ENCODE measurements around the gene SLC26A11.

Gene SLC26A11

GRCh38 chr17:80287038-80287437 is 66.8 kb downstream of the SLC26A11 start:
- TF ChIP-seq, protein P1, sequence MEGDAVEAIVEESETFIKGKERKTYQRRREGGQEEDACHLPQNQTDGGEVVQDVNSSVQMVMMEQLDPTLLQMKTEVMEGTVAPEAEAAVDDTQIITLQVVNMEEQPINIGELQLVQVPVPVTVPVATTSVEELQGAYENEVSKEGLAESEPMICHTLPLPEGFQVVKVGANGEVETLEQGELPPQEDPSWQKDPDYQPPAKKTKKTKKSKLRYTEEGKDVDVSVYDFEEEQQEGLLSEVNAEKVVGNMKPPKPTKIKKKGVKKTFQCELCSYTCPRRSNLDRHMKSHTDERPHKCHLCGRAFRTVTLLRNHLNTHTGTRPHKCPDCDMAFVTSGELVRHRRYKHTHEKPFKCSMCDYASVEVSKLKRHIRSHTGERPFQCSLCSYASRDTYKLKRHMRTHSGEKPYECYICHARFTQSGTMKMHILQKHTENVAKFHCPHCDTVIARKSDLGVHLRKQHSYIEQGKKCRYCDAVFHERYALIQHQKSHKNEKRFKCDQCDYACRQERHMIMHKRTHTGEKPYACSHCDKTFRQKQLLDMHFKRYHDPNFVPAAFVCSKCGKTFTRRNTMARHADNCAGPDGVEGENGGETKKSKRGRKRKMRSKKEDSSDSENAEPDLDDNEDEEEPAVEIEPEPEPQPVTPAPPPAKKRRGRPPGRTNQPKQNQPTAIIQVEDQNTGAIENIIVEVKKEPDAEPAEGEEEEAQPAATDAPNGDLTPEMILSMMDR (IDR thresholded peaks at IDR 0.05; ENCODE audit: extremely low read depth, missing control alignments), result no peak
- no peak for DNase-seq (ENCODE audit: low spot score)

GRCh38 chr17:80287806-80288567 is 67.8 kb downstream of the SLC26A11 start:
- no peak for DNase-seq (ENCODE audit: low spot score)

GRCh38 chr17:80289616-80290015 is 69.4 kb downstream of the SLC26A11 start:
- DNase-seq (ENCODE audit: low spot score), result no peak
- TF ChIP-seq, protein P1 (IDR thresholded peaks at IDR 0.05; ENCODE audit: extremely low read depth, missing control alignments), result no peak

More at GRCh38 chr17:80287806-80288567, 67.8 kb downstream of the SLC26A11 start:
- TF ChIP-seq, protein P1 (IDR thresholded peaks at IDR 0.05; ENCODE audit: extremely low read depth, missing control alignments), result no peak

- no peak for DNase-seq (ENCODE audit: low spot score)
- TF ChIP-seq, protein P1 (IDR thresholded peaks at IDR 0.05; ENCODE audit: extremely low read depth, missing control alignments), result no peak
Observed at GRCh38 chr17:80290156-80290555, 69.9 kb downstream of the SLC26A11 start.

GRCh38 chr17:80291260-80291659 is 71.0 kb downstream of the SLC26A11 start:
- no peak for DNase-seq (ENCODE audit: low spot score)
- TF ChIP-seq, protein P1 (IDR thresholded peaks at IDR 0.05; ENCODE audit: extremely low read depth, missing control alignments), result no peak

DNA sequence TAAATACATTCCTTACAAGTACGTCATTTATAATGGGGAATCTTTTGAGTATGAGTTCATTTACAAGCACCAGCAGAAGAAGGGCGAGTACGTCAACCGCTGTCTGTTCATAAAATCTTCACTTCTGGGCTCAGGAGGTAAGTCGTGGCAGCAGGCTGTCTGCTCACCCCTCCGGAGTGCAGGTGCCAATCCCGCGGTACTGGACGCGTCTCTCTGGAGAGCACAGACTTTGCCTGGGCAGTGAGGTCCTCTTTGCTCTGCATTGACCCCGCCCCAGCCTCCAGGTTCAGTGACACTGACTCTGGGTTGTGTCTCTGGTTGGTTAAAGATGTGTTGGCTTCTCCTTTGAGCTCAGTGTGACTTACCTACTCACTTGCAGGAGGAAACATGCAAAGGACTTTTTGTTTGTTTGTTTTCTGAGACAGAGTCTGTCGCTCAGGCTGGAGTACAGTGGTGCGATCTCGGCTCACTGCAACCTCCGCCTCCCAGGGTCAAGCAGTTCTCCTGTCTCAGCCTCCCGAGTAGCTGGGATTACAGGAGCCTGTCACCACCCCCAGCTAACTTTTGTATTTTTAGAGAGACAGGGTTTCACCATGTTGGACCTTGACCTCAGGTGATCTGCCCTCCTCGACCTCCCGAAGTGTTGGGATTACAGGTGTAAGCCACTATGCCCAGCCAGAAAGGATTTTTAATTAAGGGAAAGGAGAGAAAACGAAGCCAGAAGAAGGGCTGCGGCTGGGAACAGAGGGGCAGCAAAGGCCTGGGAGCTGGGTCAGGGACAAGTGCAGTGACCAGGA is 71.7 kb downstream of the SLC26A11 start:
- DNase-seq (ENCODE audit: low spot score), result no peak
- TF ChIP-seq, protein P1 (IDR thresholded peaks at IDR 0.05; ENCODE audit: extremely low read depth, missing control alignments), result no peak

DNA sequence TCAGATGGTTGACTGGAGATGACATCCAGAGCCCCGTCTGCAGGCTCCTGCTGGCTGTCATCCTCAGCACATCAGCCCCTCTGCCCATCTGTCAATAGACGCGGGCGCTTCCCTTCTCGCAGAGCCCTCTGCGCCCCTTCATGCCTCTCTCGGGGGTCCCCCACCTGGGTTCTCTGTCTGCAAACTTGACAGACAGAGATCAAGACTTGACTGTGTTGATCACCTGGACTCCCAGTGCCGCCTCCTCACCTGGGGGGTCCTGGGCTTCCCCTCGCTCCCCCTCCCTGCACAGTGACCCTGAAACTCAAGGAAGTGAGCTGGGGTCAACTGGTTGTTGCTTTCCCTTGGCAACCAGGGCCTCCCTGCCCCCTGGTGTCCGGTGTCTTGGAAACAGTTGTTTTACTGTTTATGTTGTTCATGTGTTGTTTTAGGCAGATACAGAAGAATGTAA is 72.3 kb downstream of the SLC26A11 start:
- TF ChIP-seq, protein P1 (IDR thresholded peaks at IDR 0.05; ENCODE audit: extremely low read depth, missing control alignments), result no peak
- DNase-seq (ENCODE audit: low spot score), result no peak

Data from GM20000 (cell line).